ENCODE measurements around the gene MYL11. TPM values are rescaled to one million over a fixed set of nuclear protein-coding genes. Genes with fewer than 3 reads are reported as not detected.
A peak's percentile ranks its signal among the peaks of the same experiment; 100 is the strongest.

The MYL11 gene
- total RNA-seq, 1 donor from 2014 or later: 0.85 TPM

DNA sequence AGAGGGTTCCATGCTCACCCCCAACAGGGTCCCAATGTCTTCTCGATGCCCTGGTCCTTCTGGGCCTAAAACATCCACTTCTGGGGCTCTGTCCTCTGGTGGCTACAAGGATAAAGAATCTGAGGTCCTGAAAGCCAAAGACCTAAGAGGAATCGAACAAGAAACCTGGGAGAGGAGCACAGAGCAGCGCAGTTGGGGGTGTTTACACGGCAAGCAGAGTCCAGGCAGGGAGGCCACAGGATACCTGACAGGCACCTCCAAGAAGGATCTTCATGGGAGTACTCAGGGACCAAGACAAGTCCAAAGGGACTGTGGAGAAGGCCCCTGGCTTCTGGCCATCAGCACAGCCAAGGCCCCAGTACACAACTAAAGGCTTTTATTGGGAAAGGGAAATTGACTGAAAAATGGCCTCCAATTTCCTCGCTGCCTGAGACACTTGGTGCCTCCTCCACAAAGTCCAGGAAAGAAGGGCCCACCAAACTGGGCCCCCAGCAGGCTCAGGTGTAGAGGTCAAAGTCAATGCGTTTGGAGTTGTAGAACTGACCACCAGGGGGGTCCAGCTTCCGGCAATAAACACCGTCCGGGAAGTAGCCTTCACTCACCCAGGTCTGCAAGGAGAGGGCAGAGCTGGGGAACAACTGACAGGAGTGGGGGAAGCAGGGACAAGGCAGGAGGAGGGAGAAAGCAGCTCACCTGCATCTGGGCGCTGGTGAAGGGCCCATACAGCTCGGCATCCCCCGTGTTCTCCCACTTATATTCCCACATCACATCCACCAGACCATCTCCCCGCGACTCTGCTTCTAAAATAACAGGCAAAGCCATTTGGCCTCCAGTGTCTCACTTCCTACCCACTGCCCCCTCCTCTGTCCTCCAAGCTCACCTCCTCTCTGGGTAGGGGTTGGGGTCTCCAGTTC, 21.9 kb upstream of the MYL11 start:
- Mint-ChIP-seq H3K4me3 (ENCODE audit: unreplicated experiment) (peak overlapping the region; percentile 79), H3K27ac (ENCODE audit: unreplicated experiment) (peak overlapping the region; percentile 61), H3K27me3 (ENCODE audit: unreplicated experiment) (peaks cover 34% of the 10 kb centered on the region), H3K36me3 (ENCODE audit: low read depth, unreplicated experiment) (peaks cover 29% of the 10 kb centered on the region), H3K4me1 (ENCODE audit: unreplicated experiment) (peaks cover 22% of the 10 kb centered on the region), H3K9me3 (ENCODE audit: unreplicated experiment) (no peaks in the 10 kb centered on the region)
- DNase-seq (ENCODE audit: low spot score): no peak
- TF ChIP-seq, protein P1, sequence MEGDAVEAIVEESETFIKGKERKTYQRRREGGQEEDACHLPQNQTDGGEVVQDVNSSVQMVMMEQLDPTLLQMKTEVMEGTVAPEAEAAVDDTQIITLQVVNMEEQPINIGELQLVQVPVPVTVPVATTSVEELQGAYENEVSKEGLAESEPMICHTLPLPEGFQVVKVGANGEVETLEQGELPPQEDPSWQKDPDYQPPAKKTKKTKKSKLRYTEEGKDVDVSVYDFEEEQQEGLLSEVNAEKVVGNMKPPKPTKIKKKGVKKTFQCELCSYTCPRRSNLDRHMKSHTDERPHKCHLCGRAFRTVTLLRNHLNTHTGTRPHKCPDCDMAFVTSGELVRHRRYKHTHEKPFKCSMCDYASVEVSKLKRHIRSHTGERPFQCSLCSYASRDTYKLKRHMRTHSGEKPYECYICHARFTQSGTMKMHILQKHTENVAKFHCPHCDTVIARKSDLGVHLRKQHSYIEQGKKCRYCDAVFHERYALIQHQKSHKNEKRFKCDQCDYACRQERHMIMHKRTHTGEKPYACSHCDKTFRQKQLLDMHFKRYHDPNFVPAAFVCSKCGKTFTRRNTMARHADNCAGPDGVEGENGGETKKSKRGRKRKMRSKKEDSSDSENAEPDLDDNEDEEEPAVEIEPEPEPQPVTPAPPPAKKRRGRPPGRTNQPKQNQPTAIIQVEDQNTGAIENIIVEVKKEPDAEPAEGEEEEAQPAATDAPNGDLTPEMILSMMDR (IDR thresholded peaks at IDR 0.05; ENCODE audit: unreplicated experiment): peak; percentile 55

GRCh38 chr16:30353438-30354129, 21.0 kb upstream of the MYL11 start:
- TF ChIP-seq, protein P1 (IDR thresholded peaks at IDR 0.05; ENCODE audit: unreplicated experiment): no peak
- no peak for DNase-seq (ENCODE audit: low spot score)
- Mint-ChIP-seq H3K9me3 (ENCODE audit: unreplicated experiment) (no peaks in the 10 kb centered on the region), H3K27ac (ENCODE audit: unreplicated experiment) (peak overlapping the region; percentile 24), H3K27me3 (ENCODE audit: unreplicated experiment) (peaks cover 35% of the 10 kb centered on the region), H3K4me3 (ENCODE audit: unreplicated experiment) (peak overlapping the region; percentile 99), H3K4me1 (ENCODE audit: unreplicated experiment) (peaks cover 24% of the 10 kb centered on the region), H3K36me3 (ENCODE audit: low read depth, unreplicated experiment) (peaks cover 29% of the 10 kb centered on the region)

- peak overlapping the region; percentile 99 for H3K27ac Mint-ChIP-seq (ENCODE audit: unreplicated experiment)
- TF ChIP-seq, protein P1 (IDR thresholded peaks at IDR 0.05; ENCODE audit: unreplicated experiment): no peak
- no peaks in the 10 kb centered on the region for H3K9me3 Mint-ChIP-seq (ENCODE audit: unreplicated experiment)
- peaks cover 29% of the 10 kb centered on the region for H3K36me3 Mint-ChIP-seq (ENCODE audit: low read depth, unreplicated experiment)
- peaks cover 24% of the 10 kb centered on the region for H3K4me1 Mint-ChIP-seq (ENCODE audit: unreplicated experiment)
- peak overlapping the region; percentile 99 for H3K4me3 Mint-ChIP-seq (ENCODE audit: unreplicated experiment)
- H3K27me3 Mint-ChIP-seq (ENCODE audit: unreplicated experiment): peaks cover 35% of the 10 kb centered on the region
- DNase-seq (ENCODE audit: low spot score): peak; percentile 47
Observed at GRCh38 chr16:30354423-30355143, 20.0 kb upstream of the MYL11 start.

- H3K4me1 Mint-ChIP-seq (ENCODE audit: unreplicated experiment): peaks cover 25% of the 10 kb centered on the region
- H3K27me3 Mint-ChIP-seq (ENCODE audit: unreplicated experiment): peaks cover 34% of the 10 kb centered on the region
- TF ChIP-seq, protein P1 (IDR thresholded peaks at IDR 0.05; ENCODE audit: unreplicated experiment): no peak
- no peaks in the 10 kb centered on the region for H3K9me3 Mint-ChIP-seq (ENCODE audit: unreplicated experiment)
- peak; percentile 87 for DNase-seq (ENCODE audit: low spot score)
- peak within 1 kb of the TSS; percentile 99 for H3K4me3 Mint-ChIP-seq (ENCODE audit: unreplicated experiment)
- H3K27ac Mint-ChIP-seq (ENCODE audit: unreplicated experiment): peak within 1 kb of the TSS; percentile 99
- peaks cover 31% of the 10 kb centered on the region for H3K36me3 Mint-ChIP-seq (ENCODE audit: low read depth, unreplicated experiment)
Observed at GRCh38 chr16:30355144-30355953, 19.3 kb upstream of the MYL11 start, which contains the start of gene CD2BP2. CD2BP2 (minus strand) TSS chr16:30355308; CDS start chr16:30354681, 627 bp downstream.
